Fibroblast of the aortic adventitia (primary cell): ENCODE results near the gene MOV10. TPM values are rescaled to one million over a fixed set of nuclear protein-coding genes. Genes with fewer than 3 reads are reported as not detected.
A peak's percentile ranks its signal among the peaks of the same experiment; 100 is the strongest.

Source experiments
- DNase-seq: peaks from one replicate; pipeline ENCODE4 v3.0.0-alpha.2; 2010; ENCODE audit warnings: low read depth
- H3K4me3 ChIP-seq: 2 replicates; pipeline ENCODE4 v1.5.1; 2011; ENCODE audit warnings: low read depth, mild to moderate bottlenecking, control low read depth, low read length, moderate library complexity
- CTCF ChIP-seq: IDR thresholded peaks from 2 replicates; pipeline ENCODE4 v1.5.1; 2011; ENCODE audit warnings: mild to moderate bottlenecking, low read length, control low read depth, inconsistent platforms; ENCODE audit not compliant: insufficient read depth
- total RNA-seq: library from RNA; depleted of rRNA; stranded (reverse); fragments of >200 nt; gene quantifications from 2 replicates; pipeline ENCODE4 v1.2.3, GENCODE V29; 2012; ENCODE audit warnings: low replicate concordance

MOV10 gene
- total RNA-seq, 1 donor = 31.5 TPM

DNA sequence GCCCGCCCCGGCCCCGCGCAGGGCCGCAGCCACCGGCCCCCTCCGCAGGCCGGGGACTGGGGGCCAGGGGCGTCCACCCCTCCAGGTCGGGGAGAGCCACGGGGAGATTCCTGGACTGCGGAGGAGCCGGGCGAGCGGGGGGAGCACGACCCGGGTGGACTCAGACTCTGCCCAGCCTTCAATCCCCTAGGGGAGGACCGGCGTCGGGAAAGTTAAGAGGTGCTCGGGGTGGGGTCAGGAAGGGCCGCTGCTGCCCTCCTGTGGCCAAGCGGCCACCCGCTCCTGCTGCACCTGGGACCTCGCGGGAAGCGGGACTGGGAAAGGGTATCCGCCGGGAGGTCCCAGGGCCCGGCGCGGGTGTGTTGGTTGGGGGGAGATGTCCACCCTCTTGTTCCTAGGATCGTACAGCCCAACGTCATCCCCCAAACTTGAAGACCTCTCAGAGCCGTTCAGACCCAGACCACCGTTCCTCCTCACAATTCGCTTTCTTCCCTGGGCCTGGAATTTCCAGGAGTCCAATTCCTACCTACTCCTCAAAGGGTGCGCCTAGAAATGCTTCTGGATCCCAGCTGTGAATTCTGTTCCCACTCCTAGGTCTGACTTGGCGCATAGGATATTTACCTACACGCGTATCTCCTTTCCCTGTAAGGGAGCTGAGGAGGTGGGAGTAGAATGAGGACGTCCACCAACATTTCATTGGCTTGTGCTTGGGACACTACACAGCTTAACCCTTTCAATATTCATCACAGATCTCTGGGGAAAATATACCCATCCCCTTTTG, 33.0 kb downstream of the MOV10 start:
- peak; percentile 91 for TF ChIP-seq CTCF
- H3K4me3 ChIP-seq = peak overlapping the region; percentile 88

DNA sequence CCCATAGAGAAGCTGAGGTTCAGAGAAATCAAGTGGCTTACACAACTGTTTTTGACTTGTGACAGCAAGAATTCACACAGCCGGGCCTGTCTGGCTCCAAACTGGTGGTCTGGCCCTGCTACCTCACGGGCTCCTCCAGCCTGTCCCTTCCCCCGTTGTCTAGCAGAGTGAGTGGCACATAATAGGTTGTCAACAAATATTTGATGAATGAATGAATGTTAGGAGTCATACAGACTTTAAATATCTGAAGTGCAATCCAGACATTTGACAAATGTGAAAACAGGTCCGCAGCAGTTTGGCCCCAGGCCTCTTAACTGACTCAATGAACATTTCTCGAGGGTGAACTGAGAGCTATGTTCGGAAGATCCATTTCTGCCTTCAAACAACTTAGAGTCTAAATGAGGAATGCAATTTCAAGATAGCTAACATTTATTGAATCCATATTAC, 33.6 kb downstream of the MOV10 start:
- no peak for TF ChIP-seq CTCF
- peak overlapping the region; percentile 88 for H3K4me3 ChIP-seq
- no peak for DNase-seq

More for the DNA sequence above, 33.0 kb downstream of the MOV10 start:
- peak; percentile 86 for DNase-seq

DNA sequence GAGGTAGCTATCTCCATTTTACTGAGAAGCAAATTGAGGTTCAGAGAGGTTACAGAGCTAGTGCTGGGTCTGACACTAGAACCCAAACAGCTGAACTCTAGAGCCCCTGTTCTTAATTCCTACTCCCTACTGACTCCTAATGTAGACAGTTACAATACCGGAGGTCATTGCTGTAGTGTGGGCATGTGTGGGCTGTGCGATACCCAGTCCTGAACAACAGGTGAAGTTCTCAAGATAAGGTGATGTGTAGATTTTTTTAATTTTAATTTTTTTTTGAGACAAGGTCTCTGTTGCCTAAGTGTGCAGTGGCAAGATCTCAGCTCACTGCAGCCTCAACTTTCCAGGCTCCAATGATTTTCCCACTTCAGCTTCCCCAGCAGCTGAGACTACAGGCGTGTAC, 34.0 kb downstream of the MOV10 start:
- DNase-seq = no peak
- TF ChIP-seq CTCF = no peak
- no peak overlapping the region for H3K4me3 ChIP-seq

DNA sequence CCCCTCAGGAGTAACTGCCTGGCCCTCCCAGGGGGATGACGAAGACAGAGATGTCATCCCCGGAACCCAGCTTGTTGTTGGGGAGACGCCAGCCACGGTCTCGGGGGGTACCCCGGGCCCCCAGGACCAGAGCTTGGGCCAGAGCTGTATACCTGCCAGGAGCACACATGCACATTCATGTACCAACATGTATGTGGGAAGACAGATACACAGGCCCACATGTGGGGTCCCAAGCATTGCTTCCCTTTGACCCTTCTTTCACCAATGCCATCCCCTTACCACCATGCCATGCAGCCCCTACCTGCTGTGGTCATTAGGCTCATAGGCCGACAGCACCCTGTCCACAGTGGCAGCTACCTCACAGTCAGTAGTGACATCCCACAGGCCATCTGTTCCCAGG, 35.7 kb downstream of the MOV10 start:
- no peak overlapping the region for H3K4me3 ChIP-seq
- no peak for TF ChIP-seq CTCF
- DNase-seq = no peak

- no peak overlapping the region for H3K4me3 ChIP-seq
- no peak for TF ChIP-seq CTCF
- DNase-seq = no peak
These were observed 36.1 kb downstream of the MOV10 start for GRCh38 chr1:112710586-112710985.

GRCh38 chr1:112711041-112711440, 36.6 kb downstream of the MOV10 start:
- no peak for TF ChIP-seq CTCF
- no peak for DNase-seq
- no peak overlapping the region for H3K4me3 ChIP-seq

- H3K4me3 ChIP-seq = no peak overlapping the region
- no peak for TF ChIP-seq CTCF
- DNase-seq = no peak
These were observed 37.2 kb downstream of the MOV10 start for GRCh38 chr1:112711670-112712069.
